ENCODE results near the gene CLEC16A.

CLEC16A gene, protein sequence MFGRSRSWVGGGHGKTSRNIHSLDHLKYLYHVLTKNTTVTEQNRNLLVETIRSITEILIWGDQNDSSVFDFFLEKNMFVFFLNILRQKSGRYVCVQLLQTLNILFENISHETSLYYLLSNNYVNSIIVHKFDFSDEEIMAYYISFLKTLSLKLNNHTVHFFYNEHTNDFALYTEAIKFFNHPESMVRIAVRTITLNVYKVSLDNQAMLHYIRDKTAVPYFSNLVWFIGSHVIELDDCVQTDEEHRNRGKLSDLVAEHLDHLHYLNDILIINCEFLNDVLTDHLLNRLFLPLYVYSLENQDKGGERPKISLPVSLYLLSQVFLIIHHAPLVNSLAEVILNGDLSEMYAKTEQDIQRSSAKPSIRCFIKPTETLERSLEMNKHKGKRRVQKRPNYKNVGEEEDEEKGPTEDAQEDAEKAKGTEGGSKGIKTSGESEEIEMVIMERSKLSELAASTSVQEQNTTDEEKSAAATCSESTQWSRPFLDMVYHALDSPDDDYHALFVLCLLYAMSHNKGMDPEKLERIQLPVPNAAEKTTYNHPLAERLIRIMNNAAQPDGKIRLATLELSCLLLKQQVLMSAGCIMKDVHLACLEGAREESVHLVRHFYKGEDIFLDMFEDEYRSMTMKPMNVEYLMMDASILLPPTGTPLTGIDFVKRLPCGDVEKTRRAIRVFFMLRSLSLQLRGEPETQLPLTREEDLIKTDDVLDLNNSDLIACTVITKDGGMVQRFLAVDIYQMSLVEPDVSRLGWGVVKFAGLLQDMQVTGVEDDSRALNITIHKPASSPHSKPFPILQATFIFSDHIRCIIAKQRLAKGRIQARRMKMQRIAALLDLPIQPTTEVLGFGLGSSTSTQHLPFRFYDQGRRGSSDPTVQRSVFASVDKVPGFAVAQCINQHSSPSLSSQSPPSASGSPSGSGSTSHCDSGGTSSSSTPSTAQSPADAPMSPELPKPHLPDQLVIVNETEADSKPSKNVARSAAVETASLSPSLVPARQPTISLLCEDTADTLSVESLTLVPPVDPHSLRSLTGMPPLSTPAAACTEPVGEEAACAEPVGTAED
- 38.2 to 40.7 reads per million in 2 donors for total RNA-seq

DNA sequence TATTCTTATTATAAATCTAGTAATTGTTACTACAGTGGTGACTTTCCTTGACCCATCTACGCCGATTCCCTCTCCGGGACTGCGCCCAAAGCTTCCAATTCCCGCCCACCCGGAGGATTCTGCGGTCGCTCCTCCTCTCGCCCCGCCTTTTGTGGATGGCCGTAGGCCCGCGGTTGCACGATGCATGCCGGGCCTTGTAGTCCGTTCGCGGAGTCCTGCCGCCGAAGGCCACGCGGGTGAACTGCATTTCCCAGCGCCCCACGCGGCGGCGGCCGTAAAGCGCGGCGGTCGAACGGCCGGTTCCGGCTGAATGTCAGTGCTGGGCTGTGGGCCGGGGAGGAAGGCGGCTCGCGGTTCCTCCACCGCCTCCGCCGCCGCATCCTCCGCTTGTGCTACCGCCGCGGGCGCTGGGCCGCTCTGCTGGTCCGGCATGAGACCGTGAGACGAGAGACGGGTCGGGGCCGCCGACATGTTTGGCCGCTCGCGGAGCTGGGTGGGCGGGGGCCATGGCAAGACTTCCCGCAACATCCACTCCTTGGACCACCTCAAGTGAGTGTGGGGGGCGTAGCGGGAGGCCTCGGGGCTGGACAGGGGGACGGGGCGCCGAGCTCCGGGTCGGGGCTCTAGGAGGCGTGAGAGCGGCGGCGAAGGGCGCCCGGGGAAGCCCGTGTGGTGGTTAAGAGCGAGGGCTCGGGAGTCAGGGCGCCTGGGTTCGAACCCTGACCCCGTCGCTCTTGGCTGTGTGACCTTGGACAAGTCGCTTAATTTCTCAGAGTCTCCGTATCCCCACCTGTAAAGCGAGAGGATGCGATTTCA is at the start of gene CLEC16A:
Gene CLEC16A (plus strand): TSS at position 316 of the 816 bp plus-strand sequence. CDS start 154 bp downstream, at position 470.
- DNase-seq = peak; percentile 95

DNA sequence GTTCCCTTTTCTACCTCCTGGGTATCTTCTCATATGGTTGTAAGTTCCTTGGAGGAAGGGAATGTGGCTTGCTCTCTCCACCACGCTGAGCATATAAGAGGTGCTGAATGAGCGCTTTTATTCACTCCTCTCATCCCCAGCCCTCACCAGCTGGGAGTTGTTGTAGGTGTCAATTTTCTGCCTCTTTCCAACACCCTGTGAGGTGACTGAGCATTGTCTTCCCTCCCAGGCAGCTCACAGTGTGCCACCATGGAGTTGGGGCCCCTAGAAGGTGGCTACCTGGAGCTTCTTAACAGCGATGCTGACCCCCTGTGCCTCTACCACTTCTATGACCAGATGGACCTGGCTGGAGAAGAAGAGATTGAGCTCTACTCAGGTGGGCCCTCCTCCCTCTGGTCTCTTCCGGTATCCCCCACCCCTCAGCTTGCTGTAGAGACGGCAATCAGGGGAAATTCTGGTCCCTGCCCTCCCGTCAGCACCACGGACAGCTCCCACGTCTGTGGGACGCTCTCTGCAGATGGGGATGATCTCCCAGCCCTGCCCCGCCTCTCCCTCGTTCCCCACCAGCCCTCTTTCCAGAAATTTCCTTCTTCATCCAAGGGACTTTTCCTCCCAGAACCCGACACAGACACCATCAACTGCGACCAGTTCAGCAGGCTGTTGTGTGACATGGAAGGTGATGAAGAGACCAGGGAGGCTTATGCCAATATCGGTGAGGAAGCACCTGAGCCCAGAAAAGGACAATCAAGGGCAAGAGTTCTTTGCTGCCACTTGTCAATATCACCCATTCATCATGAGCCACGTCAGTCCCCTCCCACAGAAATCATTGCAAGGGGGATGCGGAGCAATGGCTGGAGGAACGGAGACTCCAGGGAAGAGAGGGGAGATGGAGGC is 49.1 kb upstream of the CLEC16A start:
- no peak for DNase-seq

DNA sequence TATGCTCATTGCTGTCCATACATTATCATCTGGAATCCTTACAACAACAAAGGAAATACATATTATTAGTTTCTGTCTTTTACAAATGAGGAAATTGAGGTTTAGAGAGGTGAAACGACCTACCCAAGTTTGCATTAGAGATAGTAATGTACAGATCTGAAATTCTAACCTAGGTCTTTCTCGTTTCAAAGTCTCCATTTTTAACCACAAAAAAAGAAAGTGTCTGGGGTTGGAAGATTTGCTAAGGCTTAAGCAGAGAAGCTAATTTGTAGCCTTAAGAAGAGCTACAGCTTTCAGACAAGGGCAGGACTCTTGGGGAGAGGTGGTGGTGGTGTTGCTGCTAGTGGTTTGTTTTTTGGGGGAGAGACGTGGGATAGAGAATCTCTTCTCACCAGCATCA is 48.2 kb upstream of the CLEC16A start:
- DNase-seq = no peak

DNA sequence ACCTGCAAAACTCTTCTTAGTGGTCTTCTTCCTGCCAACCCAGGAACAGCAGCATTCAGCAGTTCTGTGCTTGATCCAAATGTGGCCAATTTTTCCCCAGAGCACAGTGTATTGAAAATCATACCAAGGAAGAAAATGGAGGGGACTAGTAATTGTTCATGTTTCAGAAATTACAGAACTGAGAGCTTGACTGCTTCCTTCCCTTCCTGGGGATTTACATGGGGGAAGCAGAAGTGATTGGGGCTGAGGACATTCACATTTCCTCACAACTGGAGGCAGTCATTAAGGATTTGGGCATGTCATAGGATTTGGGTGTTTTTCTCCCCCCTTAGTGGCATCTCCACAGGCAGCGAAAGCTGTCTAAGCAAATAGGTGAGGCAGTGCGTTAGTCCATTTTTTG is 47.6 kb upstream of the CLEC16A start:
- no peak for DNase-seq

DNA sequence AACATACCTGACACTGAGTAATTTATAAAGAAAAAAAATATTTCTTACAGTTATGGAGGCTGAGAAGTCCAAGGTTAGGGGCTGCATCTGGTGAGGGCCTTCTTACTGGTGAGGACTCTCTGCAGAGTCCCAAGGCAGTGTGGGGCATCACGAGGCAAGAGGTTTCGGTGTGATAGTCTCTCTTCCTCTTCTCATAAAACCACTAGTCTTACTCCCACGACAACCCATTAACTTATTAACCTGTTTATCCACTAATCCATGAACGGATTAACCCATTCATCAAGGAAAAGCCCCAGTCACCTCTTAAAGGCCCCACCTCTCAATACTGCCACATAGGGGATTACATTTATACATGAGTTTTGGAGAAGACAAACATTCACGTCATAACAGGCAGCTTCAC is 47.2 kb upstream of the CLEC16A start:
- no peak for DNase-seq

DNA sequence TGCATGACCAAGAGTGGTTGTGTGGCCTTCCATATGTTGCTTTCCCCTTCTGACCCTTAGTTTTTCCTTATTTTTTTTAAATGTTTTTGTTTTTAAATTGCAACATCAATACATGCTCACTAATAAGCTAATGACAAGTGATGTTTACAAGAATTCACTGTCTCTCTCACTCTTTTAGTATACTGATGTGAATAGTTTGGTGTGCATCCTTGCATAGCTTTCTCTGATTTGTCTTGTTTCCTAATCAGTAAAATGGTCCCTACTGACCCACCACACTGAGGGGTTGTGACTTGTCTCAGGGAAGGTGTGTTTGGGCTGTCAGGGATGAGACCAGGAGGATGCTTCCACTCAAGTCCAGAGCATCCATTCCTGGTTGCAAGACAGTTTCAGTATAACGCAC is 41.4 kb upstream of the CLEC16A start:
- DNase-seq = no peak

DNA sequence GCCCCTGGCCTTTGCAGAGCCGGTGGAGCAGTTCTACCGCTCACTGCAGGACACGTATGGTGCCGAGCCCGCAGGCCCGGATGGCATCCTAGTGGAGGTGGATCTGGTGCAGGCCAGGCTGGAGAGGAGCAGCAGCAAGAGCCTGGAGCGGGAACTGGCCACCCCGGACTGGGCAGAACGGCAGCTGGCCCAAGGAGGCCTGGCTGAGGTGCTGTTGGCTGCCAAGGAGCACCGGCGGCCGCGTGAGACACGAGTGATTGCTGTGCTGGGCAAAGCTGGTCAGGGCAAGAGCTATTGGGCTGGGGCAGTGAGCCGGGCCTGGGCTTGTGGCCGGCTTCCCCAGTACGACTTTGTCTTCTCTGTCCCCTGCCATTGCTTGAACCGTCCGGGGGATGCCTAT is 37.9 kb upstream of the CLEC16A start:
- no peak for DNase-seq

DNA sequence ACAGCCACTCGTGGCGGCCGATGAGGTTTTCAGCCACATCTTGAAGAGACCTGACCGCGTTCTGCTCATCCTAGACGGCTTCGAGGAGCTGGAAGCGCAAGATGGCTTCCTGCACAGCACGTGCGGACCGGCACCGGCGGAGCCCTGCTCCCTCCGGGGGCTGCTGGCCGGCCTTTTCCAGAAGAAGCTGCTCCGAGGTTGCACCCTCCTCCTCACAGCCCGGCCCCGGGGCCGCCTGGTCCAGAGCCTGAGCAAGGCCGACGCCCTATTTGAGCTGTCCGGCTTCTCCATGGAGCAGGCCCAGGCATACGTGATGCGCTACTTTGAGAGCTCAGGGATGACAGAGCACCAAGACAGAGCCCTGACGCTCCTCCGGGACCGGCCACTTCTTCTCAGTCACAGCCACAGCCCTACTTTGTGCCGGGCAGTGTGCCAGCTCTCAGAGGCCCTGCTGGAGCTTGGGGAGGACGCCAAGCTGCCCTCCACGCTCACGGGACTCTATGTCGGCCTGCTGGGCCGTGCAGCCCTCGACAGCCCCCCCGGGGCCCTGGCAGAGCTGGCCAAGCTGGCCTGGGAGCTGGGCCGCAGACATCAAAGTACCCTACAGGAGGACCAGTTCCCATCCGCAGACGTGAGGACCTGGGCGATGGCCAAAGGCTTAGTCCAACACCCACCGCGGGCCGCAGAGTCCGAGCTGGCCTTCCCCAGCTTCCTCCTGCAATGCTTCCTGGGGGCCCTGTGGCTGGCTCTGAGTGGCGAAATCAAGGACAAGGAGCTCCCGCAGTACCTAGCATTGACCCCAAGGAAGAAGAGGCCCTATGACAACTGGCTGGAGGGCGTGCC is 37.2 kb upstream of the CLEC16A start:
- DNase-seq = no peak

DNA sequence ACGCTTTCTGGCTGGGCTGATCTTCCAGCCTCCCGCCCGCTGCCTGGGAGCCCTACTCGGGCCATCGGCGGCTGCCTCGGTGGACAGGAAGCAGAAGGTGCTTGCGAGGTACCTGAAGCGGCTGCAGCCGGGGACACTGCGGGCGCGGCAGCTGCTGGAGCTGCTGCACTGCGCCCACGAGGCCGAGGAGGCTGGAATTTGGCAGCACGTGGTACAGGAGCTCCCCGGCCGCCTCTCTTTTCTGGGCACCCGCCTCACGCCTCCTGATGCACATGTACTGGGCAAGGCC is 36.7 kb upstream of the CLEC16A start:
- DNase-seq = no peak

DNA sequence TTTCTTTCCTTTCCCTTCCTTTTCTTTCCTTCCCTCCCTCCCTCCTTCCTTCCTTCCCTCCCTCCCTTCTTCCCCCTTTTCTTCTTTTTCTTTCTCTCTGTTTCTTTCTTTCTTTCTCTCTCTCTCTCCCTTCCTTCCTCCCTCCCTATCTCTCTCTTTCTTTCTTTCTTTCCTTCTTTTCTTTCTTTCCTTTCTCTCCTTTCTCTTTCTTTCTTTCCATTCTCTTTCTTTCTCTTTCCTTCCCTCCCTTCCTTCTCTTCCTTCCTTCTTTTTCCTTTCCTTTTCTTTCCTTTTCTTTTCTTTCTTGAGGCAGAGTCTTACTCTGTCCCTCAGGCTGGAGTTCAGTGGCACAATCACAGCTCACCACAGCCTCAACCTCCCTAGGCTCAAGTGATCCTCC is 33.1 kb upstream of the CLEC16A start:
- DNase-seq = no peak

DNA sequence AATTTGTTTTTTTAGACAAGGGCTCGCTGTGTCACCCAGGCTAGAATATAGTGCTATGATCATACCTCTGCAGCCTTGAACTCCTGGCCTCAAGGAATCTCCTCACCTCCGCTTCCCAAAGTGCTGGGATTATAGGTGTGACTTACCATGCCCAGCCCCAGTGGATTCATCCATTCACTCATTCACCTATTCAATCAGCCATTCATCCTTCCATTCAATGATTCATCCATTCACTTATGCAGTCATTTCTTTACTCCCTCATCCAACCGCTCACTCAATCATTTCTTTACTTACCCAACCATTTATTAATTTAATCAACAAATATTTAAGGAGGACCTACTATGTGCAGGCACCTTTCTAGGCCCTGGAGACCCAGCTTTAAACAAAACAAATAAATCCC is 27.8 kb upstream of the CLEC16A start:
- no peak for DNase-seq

DNA sequence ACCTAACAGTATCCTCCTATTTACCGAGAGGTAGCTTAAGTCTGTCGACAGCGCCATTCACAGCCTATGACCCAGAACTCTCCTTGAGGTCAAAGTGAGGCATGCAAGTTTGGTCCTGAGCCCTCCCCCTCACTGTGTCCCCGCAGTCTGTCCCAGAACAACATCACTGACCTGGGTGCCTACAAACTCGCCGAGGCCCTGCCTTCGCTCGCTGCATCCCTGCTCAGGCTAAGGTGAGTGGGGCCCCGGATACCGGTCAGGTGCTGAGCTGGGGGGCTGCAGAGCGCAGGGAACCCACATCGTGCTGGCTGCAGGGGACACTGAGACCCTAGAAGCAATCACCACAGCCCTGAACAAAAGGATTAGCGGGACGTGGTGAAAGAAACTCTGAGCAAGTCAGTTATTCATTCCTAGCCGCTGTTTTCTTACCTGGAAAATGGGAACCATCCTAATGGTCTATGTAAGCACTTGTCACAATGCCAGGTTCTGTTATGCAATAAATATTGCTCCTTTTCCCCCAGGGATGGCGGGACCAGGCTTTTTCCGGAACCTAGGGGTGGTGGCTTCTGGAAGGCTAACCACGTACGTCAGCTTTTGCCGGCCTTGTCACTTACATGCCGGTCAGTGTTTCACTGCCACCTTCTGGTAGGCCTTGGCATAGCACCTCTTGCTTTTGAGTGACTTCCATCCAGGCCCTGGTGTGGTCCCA is 25.9 kb upstream of the CLEC16A start:
- no peak for DNase-seq

DNA sequence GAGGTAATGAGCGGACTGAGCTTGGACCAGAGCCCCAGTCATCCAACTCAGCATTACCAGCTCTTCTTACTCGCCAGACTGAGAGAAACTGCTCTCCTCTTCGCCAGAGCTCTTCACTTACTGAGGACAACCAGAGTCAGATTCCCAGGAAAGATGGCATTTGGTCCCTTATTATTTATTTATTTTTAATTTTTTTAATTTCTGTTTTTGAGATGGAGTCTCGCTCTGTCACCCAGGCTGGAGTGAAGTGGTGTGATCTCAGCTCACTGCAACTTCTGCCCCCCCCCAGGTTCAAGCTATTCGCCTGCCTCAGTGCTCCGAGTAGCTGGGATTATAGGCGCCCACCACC is 25.4 kb upstream of the CLEC16A start:
- no peak for DNase-seq

DNA sequence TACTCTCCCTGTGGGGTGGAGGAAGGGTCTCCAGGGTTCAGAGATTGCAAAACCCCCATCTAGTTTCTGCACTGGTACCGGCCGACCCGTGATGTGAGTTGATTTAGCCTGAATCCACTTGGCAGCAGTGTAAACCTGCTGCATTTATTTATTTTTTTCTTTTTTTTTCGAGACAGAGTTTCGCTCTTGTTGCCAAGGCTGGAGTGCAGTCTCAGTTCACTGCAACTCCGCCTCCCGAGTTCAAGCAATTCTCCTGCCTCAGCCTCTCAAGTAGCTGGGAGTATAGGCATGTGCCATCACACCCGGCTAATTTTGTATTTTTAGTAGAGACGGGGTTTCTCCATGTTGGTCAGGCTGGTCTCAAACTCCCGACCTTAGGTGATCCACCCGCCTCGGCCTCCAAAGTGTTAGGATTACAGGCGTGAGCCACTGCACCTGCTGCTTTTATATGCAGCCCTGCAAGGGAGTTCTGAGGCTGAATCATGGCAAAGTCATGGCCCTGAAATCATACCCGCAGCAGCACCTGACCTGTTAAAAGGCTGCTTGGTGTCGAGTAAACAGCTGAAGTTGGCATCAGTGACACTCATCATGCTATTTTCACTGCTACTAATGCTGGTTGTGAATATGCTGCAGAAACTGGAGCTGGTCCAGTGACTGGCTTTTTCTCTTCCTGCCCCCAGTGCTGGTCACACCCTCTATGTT is 23.5 kb upstream of the CLEC16A start:
- DNase-seq = no peak

DNA sequence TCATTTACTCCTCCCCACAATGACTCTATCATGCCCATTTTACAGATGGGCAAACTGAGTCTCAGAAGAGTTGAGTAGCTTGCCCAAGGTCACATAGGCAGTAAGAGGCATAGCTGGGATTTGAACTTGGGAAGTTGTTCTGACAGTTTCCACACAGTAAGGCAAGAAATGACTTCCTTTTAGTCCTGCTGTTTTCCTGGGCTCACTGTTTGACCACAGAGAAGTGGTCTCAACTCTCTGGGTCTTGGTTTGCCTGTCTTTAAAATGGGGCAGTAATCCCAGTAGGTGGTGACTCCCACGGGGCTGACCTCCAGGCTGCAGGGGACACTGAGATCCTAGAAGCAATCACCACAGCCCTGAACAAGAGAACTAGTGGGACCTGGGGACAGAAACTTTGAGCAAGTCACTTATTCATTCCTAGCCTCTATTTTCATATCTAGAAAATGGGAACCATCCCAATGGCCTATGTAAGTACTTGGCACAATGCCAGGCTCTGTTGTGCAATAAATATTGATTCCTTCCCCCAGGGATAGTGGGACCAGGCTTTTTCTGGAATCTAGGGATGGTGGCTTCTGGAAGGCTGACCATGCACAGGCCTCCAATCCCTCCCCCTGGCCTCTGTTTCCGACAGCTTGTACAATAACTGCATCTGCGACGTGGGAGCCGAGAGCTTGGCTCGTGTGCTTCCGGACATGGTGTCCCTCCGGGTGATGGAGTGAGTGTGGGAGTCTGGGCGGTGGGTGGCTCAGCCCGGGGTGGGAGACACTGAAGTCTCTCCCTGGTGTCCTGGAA is 22.6 kb upstream of the CLEC16A start:
- DNase-seq = no peak

DNA sequence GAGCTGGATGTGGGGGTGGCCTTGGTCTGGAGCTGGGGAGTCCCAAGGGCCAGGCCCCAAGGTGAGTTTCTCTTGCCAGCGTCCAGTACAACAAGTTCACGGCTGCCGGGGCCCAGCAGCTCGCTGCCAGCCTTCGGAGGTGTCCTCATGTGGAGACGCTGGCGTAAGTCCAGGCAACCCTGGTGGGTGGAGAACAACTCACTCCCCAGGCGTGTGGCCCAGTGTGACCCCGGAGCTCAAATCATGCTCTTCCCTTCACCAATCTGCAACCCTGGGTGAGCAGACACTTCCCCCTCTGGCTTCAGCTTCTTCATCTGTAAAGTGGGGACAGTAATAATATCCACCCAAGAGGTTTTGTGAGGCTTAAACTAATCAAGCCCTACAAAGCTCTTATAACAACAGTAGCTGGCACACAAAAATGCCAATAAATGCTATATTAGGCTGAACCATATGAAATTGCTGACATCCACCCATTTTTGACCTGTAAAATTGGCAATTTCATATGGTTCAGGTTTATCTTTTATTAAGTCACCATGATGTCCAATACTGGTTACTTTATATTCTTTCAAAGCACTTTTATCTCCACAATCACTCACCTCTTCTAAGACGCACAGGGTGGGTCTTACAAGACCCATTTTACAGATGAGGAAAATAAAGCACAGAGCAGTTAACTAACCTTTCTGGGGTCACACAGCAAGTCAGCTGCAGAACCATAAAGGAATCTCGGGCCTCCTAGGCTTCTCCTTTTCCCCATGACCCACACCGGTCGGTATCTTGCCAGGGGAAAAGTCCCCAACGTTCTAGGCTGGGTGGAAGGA is 21.8 kb upstream of the CLEC16A start:
- no peak for DNase-seq

DNA sequence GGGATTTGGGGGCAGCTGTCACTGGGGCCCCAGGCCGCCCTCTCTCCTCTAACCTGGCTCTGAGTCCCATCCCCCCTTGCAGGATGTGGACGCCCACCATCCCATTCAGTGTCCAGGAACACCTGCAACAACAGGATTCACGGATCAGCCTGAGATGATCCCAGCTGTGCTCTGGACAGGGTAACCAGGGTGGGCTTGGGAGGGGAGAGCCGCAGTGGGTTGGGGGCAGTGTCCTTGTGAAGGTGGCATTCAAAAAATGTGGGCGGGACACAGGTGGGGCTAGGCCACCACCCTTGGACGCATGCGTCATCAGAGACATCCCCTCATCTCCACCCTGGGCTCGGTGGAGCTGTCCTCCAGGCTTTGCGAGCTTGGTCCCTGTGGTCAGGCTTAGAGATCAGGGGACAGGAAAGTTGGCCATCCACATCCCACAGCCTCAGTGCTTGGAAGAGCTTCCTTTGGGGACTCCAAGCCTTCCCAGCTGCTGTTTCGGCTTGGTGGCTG is 21.2 kb upstream of the CLEC16A start:
- no peak for DNase-seq

All from activated gamma-delta T cell (primary cell).